Esophagus muscularis mucosa (tissue), 3 donors: ENCODE data around the gene KDM7A.

Source experiments
- CTCF ChIP-seq, 3 experiments: fragments of 200-600 bp in 2 of 3; fragments of 450-650 bp in 1 of 3; sonication (generic) in 2 of 3; IDR thresholded peaks; one replicate each; pipeline ENCODE4 v1.5.1; 2017 to 2019; ENCODE audit warnings: antibody characterized with exemption in 3 of 3, mild to moderate bottlenecking in 2 of 3, moderate library complexity in 1 of 3
- POLR2A ChIP-seq: fragments of 450-650 bp; IDR thresholded peaks from one replicate; pipeline ENCODE4 v1.6.1; 2017; ENCODE audit warnings: antibody characterized with exemption, moderate library complexity, mild to moderate bottlenecking, low read depth
- POLR2AphosphoS5 ChIP-seq, 2 donors: sonication (generic); formaldehyde crosslinking; IDR thresholded peaks; one replicate each; pipeline ENCODE4 v1.6.1; 2017; ENCODE audit warnings: antibody characterized with exemption in 2 of 2

GRCh38 chr7:140160308-140160707 is 16.5 kb downstream of the KDM7A start:
- TF ChIP-seq POLR2AphosphoS5 (IDR thresholded peaks at IDR 0.05): no peak
- no peak for TF ChIP-seq POLR2A
- no peak for TF ChIP-seq CTCF (IDR thresholded peaks at IDR 0.05)
